Activated CD4-positive, alpha-beta T cell treated with anti-CD3 and anti-CD28 coated beads, Interleukin-2, amount 50 U/mL, for 48 hours (primary cell): ENCODE results near the gene SDHA.
"Not testable (repeated sequence)": the region's sequence is repeated elsewhere in the genome, so short reads cannot be mapped to it uniquely, and the experiment has no call there.

Source experiments
- DNase-seq, 2 experiments: peaks; one replicate each; pipeline ENCODE4 v3.0.0-alpha.2; 2020

Gene SDHA

DNA sequence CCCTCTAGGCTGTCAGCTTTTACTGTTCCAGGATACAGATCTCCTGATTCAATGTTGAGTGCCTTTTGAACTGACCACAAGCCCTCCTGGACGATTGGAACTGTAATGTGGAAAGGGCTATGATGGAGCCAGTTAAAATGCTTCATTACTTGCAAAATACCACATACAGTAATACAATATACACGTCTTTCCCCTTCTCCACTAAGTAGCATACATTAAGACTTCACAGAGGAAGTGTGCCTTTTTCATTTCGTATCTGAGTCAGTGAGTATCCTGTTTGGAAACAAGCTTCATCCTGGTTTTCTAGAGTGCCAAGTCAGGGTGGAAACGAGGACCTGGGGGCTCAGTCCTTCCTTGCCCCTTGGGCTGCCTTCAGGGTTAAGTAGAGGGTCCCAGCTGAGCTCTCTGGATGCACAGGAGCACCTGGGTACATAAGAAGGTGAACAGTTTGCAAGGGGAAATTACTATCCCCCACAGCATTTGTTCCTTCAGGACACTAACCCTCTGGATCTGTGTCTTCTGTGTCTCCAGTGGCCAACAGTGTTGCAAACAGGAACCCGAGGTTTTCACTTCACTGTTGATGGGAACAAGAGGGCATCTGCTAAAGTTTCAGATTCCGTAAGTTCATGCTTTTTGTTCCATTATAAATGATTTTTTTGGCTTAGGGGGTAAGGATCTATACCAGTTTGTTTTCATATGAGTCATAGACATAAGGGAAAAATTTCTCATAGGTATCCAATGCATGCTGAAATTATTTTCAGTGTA is 5.0 kb downstream of the SDHA start:
- DNase-seq = not testable (repeated sequence)

DNA sequence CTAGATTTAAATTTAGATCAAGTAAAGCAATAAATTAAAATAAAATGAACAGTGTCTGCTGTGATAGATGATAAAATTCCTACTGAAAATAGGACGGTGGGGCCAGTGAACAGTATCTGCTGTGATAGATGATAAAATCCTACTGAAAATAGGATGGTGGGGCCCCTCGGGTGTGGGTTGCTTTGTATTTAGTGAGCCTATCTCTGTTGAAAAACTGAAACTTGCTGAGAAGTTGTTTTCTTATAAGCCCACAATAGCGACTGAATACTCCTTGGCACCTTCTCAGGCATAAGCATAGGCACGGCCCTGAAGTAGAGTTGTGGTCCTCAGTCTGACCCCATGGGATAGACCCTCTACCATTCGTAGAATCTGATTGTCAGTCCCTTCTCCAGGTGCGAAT is 5.7 kb downstream of the SDHA start:
- DNase-seq = no peak

DNA sequence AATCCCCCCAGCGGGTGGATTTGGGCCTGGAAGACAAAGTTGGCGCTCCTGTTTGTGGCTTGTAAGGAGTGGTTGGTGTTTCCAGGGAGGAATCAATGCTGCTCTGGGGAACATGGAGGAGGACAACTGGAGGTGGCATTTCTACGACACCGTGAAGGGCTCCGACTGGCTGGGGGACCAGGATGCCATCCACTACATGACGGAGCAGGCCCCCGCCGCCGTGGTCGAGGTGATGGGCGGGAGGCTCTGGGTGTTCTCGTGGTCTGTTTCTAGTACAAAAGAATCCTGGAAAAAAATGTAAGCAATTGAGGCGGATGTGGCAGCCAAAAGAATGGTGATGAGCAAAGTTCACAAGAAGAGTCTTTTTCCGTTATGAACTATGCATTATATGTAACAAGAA is 7.2 kb downstream of the SDHA start:
- DNase-seq = no peak

DNA sequence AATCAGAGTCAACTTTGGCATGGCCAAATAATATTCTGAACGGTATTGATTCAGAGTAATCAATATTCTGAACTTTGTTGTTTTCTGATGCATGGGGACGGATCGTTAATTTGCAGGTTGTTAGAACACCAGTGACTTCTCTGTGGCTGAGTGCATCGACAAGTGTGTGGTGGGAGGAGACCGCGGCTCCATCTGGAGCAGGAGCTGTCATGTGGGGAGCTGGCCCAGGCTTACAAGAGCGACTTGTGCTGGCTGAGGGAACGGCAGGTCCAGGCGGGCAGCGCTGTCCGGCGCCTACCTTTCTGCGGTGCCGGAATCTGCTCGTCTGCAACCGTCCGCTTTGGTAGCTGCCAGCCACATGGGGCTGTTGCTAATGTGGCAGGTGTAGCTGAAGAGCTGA is 9.3 kb downstream of the SDHA start:
- not testable (repeated sequence) for DNase-seq

DNA sequence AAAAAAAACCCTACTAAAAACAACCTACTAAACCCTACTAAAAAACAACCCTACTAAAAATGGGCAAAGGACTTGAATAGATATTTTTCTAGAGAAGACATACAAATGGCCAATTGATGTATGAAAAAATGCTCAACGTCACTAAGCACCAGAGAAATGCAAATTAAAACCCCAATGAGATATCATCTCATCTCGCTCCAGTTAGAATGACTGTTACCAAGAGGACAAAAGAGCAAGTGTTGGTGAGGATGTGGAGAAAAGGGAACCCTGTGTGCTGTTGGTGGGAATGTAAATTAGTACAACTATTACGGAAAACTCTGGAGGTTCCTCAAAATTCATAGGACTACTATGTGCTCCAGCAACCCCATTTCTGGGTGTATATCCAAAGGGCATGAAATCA is 10.8 kb downstream of the SDHA start:
- DNase-seq = no peak

DNA sequence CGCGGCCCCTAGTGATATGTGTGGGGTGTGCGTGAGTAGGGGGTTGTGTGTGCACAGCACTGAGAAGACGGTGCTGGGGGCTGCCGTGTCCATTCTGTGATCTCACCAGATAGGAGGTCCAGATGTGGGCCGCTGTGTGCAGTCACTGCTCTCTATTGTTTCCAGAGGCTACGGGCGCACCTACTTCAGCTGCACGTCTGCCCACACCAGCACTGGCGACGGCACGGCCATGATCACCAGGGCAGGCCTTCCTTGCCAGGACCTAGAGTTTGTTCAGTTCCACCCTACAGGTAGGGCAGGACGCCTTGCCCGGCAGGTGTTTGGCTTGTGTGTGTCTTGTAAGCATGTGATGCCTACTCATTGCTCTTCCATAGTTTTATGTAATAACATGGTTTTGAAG is 12.6 kb downstream of the SDHA start:
- no peak for DNase-seq

DNA sequence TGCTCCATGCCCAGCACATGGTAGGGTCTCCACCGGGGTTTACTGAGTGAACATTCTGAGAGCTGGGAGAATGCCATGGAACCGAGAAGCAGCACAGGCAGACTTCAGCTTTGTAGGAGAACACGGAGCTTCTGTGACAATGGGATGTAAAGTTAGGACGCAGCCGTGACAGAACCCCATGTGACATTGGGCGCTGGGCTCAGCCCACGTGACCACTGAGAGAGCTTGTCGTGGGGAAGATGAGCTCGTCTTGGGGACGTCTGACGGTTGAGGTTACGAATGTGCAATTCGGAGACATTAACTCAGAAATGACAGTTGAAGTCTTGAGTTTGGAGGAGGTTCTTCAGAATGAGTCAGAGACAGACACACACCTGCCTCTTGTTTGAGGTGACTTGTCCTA is 13.5 kb downstream of the SDHA start:
- no peak for DNase-seq

DNA sequence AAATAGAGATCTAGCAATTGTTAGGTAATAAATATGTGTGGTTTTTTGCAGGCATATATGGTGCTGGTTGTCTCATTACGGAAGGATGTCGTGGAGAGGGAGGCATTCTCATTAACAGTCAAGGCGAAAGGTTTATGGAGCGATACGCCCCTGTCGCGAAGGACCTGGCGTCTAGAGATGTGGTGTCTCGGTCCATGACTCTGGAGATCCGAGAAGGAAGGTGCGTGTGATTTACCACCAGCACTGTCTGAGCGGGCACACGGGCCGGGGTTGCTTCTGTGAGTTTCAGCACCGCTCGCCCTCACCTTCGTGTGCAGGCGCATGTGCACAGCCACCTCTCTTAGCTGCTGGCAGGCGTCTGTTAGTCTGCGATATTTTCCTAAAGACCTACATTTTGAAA is 15.3 kb downstream of the SDHA start:
- DNase-seq = not testable (repeated sequence)

DNA sequence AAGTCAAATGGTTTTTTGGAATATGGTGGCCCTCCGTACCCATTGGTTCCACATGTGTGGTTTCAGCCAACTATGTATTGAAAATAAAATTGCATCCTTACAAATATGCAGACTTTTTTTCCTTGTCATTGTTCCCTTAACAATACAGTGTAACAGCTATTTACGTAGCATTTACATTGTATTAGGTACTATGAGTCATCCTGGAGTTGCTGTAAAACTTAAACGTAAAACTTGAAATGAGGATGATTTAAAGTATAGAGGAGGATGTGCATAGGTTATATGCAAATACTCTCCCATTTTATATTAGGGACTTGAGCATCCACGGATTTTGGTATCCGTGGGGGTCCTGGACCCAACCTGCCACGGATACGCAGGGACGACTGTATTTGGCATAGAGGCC is 16.3 kb downstream of the SDHA start:
- DNase-seq = no peak

DNA sequence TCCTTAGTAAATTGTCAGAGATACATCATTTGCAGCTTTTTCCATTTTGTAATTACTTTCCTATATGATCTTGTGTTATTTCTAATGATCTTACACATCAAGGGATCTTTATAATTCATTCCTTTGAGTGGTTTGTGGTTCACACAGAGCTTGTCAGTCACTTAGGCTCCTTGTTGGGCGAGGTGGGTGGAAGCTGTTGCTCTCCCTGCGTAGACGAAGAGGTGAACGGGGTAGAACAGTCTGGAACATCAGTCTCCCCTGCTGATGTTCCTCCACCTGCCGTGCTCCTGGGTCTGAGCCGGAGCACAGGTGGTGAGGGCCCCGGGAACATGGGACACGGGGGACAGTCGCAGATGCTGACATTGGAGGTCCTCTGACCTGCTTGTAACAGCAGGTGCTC is 17.4 kb downstream of the SDHA start:
- not testable (repeated sequence) for DNase-seq

DNA sequence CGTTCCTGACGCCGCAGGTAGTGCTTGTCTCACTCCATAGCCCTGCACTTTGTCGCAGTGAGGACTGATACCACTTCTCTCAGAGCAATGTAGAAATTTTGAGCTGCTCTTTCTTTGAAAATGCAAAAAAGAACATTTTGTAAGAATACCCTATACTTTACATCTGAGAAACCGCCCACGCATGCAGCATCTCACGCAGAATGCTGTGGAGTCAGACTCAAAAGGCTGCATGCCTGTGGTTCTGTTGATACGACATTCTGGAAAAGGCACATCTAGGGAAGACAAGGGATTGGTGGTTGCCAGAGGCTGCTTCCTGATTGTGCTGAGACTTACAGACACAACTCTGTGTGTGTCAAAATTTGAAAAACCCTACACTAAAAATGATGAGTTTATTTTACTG is 19.8 kb downstream of the SDHA start:
- not testable (repeated sequence) for DNase-seq

DNA sequence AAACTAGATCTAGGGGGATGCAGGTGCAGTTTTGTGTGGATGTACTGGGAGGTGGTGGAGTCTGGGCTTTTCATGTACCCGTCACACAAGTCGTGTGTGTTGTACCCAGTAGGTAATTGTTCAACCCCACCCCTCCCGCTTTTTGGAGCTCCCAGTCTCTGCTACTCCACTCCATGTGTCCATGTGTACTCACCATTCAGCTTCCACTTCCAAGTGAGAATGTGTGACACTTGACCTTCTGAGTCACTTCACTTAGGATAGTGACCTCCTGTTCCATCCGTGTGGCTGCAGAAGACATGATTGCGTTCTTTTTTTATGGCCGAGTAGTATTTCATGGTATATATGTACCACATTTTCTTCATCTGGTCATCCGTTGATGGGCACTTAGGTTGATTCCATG is 22.4 kb downstream of the SDHA start:
- DNase-seq = not testable (repeated sequence)

DNA sequence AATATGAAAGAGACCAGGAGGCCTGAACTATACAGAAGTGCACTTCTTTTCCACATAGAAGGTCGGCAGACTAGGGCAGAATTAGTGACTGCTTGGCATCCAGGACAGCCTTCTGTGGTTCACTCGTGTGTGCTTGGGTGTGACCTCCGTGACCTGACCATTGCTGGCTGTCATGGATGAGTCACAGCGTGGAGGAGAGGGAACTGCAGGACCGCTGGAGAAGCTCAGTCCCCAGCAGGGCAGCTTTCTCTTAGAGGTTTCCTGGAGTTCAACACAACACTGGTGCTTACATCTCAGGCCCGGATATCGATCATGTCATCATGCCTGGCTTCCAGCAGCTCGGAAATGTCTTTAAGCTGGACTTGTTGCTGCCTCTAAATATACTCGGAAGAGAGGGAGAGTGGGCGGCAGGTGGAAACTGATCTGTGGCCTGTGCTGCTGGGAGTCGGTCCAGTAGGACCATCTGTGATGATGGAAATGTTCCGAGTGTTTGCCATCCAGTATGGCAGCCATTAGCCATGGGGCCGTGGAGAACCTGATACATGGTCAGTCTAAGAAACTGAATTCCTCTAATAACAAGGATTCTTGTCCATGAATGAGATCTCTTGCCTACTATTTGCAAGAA is 23.0 kb downstream of the SDHA start:
- not testable (repeated sequence) for DNase-seq

DNA sequence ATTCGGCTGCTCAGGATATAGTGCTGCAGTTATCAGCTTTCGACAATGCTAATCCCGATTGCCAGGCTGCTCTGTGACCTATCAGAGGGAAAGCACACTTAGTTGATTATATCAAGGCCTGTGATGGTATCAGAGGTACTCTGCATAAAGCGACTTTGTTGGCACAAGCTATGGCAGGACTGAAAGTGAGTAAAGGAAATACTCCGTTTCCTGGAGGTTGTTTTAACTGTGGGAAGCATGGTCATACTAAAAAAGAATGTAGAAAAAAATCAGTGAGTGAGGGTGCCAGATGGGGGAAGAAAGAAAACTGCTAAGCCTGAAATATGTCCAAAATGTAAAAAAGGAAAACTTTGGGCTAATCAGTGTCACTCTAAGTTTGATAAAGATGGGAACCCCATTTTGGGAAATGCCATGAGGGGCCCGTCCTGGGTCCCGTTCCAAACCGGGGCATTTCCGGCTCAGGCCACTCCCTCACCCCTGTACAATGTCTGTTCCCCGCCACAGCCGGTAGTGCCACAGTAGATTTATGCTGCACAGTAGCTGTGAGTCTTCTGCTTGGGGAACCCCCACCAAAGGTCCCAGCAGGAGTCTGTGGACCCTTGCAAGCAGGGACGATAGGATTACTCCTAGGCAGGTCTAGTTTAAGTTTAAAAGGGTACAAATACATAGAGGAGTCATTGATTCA is 25.7 kb downstream of the SDHA start:
- DNase-seq = not testable (repeated sequence)

DNA sequence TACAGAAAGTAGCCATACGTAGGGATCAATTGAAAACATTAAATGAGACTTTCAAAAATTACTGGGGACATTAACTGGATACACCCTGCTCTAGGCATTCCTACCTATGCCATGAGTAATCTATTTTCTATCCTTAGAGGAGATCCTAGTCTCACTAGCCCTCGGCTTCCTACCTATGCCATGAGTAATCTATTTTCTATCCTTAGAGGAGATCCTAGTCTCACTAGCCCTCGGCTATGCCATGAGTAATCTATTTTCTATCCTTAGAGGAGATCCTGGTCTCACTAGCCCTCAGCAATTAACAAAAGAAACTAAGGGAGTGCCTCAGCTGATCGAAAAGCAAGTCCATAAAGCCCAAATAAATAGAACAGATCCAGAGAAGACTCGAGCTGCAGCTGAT is 27.6 kb downstream of the SDHA start:
- not testable (repeated sequence) for DNase-seq

DNA sequence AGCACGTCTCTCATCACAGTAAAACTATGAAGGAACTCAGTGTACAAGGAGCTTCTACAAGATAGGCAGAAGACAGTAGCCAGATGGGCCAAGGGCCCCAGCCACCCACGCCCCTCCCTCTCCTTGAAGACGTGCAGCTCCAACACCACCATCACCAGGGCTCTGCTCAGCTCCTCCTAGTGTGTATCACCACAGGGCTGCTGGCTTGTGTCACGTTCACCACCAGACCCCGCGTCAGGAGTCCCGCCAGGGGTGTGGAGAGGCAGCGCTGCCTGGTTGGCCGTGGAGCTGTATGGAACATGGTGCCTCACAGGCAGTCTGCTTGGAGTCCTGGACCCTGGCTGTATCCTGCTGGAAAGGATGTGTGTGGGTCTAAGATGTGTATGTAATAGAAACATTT is 32.3 kb downstream of the SDHA start:
- not testable (repeated sequence) for DNase-seq

DNA sequence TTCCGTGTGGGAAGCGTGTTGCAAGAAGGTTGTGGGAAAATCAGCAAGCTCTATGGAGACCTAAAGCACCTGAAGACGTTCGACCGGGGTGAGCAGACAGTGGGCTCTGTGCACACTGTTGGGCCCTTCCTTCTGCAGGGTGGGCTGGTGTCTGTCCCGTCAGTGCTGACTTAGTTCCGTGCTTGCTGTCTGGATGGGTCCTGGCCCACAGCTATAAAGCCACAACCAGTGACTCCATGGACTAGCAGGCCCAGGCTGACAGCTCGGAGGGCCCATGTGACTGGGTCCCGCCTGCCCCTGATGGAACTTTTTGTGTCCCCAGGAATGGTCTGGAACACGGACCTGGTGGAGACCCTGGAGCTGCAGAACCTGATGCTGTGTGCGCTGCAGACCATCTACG is 32.9 kb downstream of the SDHA start:
- DNase-seq = not testable (repeated sequence)

DNA sequence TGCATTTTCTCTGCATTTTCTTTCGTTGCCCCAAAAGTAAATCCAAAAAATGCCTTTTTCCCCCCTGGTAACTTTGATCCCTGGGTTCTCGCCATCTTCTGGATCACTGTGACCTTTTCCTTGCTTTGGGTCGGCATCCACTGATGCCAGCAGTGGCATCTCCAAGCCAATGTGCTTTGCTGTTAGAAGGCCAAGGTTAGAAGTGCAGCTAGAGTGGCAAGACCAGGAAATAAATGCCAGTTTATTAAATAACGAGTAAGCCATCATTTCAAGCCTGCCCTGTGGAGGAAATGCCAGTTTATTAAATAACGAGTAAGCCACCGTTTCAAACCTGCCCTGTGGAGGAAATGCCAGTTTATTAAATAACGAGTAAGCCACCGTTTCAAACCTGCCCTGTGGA is 33.4 kb downstream of the SDHA start:
- not testable (repeated sequence) for DNase-seq

DNA sequence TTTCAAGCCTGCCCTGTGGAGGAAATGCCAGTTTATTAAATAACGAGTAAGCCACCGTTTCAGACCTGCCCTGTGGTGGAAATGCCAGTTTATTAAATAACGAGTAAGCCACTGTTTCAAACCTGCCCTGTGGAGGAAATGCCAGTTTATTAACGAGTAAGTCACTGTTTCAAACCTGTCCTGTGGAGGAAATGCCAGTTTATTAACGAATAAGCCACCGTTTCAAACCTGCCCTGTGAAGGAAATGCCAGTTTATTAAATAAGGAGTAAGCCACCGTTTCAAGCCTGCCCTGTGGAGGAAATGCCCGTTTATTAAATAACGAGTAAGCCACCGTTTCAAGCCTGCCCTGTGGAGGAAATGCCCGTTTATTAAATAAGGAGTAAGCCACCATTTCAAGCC is 33.9 kb downstream of the SDHA start:
- not testable (repeated sequence) for DNase-seq

DNA sequence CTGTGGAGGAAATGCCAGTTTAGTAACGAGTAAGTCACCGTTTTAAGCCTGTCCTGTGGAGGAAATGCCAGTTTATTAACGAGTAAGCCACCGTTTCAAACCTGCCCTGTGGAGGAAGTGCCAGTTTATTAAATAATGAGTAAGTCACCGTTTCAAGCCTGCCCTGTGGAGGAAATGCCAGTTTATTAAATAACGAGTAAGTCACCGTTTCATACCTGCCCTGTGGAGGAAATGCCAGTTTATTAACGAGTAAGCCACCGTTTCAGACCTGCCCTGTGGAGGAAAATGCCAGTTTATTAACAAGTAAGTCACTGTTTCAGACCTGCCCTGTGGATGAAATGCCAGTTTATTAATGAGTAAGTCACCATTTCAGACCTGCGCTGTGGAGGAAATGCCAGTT is 34.4 kb downstream of the SDHA start:
- DNase-seq = no peak

DNA sequence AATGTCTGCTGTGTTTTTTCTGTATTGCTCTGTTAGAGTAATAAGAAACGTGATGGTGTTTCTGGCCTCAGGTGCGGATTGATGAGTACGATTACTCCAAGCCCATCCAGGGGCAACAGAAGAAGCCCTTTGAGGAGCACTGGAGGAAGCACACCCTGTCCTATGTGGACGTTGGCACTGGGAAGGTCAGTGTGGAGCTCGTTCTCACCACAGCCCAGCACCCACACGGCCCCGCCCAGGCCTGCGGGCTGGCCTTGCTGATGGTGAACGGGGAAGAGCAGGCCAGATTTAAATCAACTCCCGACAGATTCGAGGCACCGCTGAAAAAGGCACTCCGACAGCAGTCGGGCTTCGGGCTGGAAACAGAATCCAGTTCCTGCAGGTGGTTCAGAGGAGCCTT is 36.2 kb downstream of the SDHA start:
- not testable (repeated sequence) for DNase-seq

DNA sequence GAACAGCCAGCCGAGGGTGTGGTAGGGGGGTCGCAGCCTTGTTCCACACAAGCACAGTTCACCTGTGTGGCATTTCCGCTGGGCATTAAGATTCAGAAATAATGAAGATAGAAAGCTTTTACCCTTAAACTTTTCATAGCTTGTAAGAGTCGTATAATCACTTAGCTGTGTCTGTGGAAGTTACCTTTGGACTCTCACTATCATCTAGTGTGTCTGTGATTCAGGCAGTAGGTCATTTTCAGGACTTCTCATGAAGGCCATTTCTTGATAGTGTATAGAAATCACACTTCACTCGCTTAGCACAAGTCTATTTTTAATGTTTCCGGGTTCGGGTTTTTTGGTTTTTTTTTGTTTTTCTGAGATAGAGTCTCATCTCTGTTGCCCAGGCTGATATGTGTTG is 37.0 kb downstream of the SDHA start:
- not testable (repeated sequence) for DNase-seq

DNA sequence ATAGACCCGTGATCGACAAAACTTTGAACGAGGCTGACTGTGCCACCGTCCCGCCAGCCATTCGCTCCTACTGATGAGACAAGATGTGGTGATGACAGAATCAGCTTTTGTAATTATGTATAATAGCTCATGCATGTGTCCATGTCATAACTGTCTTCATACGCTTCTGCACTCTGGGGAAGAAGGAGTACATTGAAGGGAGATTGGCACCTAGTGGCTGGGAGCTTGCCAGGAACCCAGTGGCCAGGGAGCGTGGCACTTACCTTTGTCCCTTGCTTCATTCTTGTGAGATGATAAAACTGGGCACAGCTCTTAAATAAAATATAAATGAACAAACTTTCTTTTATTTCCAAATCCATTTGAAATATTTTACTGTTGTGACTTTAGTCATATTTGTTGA is 38.2 kb downstream of the SDHA start:
- DNase-seq = not testable (repeated sequence)

DNA sequence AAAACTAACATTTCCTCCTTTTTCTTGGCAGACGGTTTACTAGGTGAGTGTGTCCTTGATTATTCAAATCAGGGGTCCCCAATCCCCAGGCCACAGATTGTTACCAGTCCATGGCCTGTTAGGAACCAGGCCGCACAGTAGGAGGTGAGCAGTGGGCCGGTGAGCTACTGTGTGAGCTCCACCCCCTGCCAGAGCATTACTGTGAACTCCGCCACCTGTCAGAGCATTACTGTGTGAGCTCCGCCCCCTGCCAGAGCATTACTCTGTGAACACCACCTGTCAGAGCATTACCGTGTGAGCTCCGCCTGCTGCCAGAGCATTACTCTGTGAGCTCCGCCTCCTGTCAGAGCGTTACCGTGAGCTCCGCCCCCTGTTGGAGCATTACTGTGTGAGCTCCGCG is 39.0 kb downstream of the SDHA start:
- no peak for DNase-seq
